Measurements from ENCODE around the gene PTPRQ.
"Not testable (repeated sequence)": the region's sequence is repeated elsewhere in the genome, so short reads cannot be mapped to it uniquely, and the experiment has no call there.

Gene PTPRQ

GRCh38 chr12:80443974-80444666, at the start of gene PTPRQ:
TSS of gene PTPRQ (plus strand) at chr12:80444235. CDS start at chr12:80444346, 111 bp downstream.
- no peak for DNase-seq

GRCh38 chr12:80400571-80400991, 43.5 kb upstream of the PTPRQ start:
- no peak for DNase-seq

GRCh38 chr12:80401191-80401590, 42.8 kb upstream of the PTPRQ start:
- DNase-seq, result no peak

GRCh38 chr12:80404629-80405028, 39.4 kb upstream of the PTPRQ start:
- no peak for DNase-seq

GRCh38 chr12:80406253-80406652, 37.8 kb upstream of the PTPRQ start:
- no peak for DNase-seq

- no peak for DNase-seq
Observed at GRCh38 chr12:80411787-80412186, 32.2 kb upstream of the PTPRQ start.

- DNase-seq, result no peak
Observed at GRCh38 chr12:80412343-80412953, 31.6 kb upstream of the PTPRQ start.

GRCh38 chr12:80413462-80413861, 30.6 kb upstream of the PTPRQ start:
- DNase-seq, result no peak

GRCh38 chr12:80415466-80415865, 28.6 kb upstream of the PTPRQ start:
- DNase-seq, result no peak

GRCh38 chr12:80419644-80420043, 24.4 kb upstream of the PTPRQ start:
- DNase-seq, result no peak

GRCh38 chr12:80420075-80420474, 24.0 kb upstream of the PTPRQ start:
- no peak for DNase-seq

GRCh38 chr12:80422550-80422949, 21.5 kb upstream of the PTPRQ start:
- DNase-seq, result no peak

- no peak for DNase-seq
Observed at GRCh38 chr12:80432061-80432460, 12.0 kb upstream of the PTPRQ start.

GRCh38 chr12:80441921-80442320, 2.1 kb upstream of the PTPRQ start:
- no peak for DNase-seq

GRCh38 chr12:80442426-80443222, 1.4 kb upstream of the PTPRQ start:
- DNase-seq, result no peak

GRCh38 chr12:80445083-80445793, 1.2 kb downstream of the PTPRQ start:
- no peak for DNase-seq

GRCh38 chr12:80456513-80456912, 12.5 kb downstream of the PTPRQ start:
- DNase-seq, result no peak

- no peak for DNase-seq
Observed at GRCh38 chr12:80460972-80461371, 16.9 kb downstream of the PTPRQ start.

GRCh38 chr12:80461851-80462250, 17.8 kb downstream of the PTPRQ start:
- not testable (repeated sequence) for DNase-seq

- DNase-seq, result no peak
Observed at GRCh38 chr12:80469681-80470080, 25.6 kb downstream of the PTPRQ start.

- no peak for DNase-seq
Observed at GRCh38 chr12:80470403-80470802, 26.4 kb downstream of the PTPRQ start.

- no peak for DNase-seq
Observed at GRCh38 chr12:80472236-80472635, 28.2 kb downstream of the PTPRQ start.

- DNase-seq, result no peak
Observed at GRCh38 chr12:80472911-80473500, 29.0 kb downstream of the PTPRQ start.

All from stimulated activated CD4-positive, alpha-beta T cell treated with anti-CD3 and anti-CD28 coated beads, Interleukin-2, amount 100 ng/mL, for 24 hours (primary cell).